ENCODE data around the gene PARP2.

DNA sequence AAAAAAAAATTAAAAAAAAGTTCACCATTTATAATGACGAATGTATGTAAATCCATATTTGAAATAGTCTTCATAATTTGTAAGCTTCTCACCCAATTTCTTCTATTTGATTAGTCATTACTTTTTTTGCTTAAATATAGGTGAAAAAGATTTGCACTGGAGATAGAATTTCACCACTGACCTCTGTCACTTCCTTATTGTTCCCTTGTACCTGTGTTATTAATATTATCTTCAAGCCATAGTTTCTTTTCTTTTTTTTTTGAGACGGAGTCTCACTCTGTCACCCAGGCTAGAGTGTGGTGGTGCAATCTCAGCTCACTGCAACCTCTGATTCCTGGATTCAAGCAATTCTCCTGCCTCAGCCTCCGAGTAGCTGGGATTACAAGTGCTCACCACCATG lies 54.1 kb downstream of the PARP2 start:
- TF ChIP-seq, protein P1, sequence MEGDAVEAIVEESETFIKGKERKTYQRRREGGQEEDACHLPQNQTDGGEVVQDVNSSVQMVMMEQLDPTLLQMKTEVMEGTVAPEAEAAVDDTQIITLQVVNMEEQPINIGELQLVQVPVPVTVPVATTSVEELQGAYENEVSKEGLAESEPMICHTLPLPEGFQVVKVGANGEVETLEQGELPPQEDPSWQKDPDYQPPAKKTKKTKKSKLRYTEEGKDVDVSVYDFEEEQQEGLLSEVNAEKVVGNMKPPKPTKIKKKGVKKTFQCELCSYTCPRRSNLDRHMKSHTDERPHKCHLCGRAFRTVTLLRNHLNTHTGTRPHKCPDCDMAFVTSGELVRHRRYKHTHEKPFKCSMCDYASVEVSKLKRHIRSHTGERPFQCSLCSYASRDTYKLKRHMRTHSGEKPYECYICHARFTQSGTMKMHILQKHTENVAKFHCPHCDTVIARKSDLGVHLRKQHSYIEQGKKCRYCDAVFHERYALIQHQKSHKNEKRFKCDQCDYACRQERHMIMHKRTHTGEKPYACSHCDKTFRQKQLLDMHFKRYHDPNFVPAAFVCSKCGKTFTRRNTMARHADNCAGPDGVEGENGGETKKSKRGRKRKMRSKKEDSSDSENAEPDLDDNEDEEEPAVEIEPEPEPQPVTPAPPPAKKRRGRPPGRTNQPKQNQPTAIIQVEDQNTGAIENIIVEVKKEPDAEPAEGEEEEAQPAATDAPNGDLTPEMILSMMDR (conservative IDR thresholded peaks at IDR 0.05; ENCODE audit: low read length) = no peak
- TF ChIP-seq EZH2phosphoT487 (IDR thresholded peaks at IDR 0.05; ENCODE audit: borderline replicate concordance) = no peak
